GM18502 (cell line): Measurements from ENCODE around the gene ATXN7L1.

Experiments used
- ATAC-seq: cut with Tn5 transposase; IDR thresholded peaks from one replicate; pipeline ENCODE4 v1.9.1; 2021; ENCODE audit warnings: mild to moderate bottlenecking; ENCODE audit not compliant: unreplicated experiment, poor library complexity

The ATXN7L1 gene

GRCh38 chr7:105829681-105830322, 46.6 kb downstream of the ATXN7L1 start:
- no peak for ATAC-seq

DNA sequence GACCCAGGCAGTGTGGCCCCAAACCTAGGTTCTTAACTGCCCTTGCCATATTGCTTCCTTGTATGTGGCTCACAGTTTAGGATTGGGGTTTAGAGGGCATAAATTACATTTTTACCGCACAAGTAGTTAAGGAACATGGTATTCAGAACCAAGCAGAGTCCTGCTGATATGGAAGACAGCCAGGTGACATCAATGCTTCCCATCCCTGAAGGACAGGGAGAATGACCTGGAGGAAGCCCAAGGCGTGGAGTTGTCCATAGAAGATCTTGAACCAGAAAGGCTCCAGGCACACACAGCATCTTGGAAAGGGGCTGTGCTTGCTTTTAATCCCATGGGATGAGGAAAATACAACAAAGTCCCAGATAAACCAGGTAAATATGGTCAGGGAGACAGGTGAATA, 48.3 kb downstream of the ATXN7L1 start:
- no peak for ATAC-seq

- ATAC-seq: no peak
Observed at GRCh38 chr7:105827151-105827875, 49.1 kb downstream of the ATXN7L1 start.

GRCh38 chr7:105826143-105826542, 50.3 kb downstream of the ATXN7L1 start:
- no peak for ATAC-seq

DNA sequence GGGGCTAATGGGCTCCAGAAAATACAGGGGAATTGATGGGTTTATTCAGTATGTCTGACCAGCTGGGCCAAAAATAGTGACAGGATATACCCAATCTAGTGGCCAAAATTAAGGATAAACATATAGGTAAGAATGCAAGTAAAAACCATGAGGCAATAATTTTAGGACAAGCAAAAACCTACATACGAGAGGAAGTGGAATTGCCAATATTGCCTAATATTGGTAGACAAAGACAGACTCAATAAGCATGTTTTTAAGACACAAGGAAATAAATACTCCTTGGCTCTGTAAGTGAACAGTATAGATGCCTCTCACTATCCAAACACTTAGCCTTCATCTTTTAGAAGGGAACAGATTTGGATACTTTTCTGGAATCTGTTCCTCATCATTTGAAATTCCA, 51.0 kb downstream of the ATXN7L1 start:
- ATAC-seq: no peak

DNA sequence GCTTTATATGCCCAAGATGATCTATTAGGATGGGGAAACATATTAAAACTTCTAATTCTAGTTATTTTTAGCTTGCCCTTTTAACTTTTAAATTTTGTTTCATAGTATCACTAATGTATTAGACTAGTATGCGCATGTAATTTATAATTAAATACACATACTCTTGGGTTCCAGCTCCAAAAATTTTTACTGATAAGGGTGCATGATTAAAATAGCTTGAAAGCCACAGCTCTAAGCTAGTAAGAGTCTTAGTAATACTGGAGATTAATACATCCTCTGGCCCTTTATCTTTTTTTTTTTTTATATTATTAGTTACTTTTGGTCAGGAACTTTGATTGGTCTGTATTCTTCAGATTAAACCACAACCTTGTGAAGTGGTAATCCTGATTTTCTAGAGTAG, 53.6 kb downstream of the ATXN7L1 start:
- no peak for ATAC-seq

DNA sequence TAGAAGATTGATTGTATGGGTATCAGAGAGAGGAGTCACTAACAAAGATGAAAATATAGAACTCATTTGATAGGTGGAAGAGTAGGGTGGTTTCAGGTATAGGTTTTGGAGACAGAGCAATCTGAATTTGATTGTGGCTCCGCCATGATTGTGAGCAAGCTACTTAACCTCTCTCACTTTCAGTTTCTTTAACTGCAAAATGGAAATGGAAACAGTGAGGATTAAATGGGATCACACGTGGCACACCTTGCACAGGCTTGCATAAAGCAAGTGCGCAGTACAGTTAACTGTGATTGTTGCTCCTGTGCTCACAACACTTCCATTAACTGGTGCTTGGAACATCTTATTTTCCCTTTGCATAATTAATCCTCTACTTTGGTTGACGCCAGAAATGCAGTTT, 54.9 kb downstream of the ATXN7L1 start:
- no peak for ATAC-seq

- no peak for ATAC-seq
Observed at GRCh38 chr7:105820363-105821066, 55.9 kb downstream of the ATXN7L1 start.

DNA sequence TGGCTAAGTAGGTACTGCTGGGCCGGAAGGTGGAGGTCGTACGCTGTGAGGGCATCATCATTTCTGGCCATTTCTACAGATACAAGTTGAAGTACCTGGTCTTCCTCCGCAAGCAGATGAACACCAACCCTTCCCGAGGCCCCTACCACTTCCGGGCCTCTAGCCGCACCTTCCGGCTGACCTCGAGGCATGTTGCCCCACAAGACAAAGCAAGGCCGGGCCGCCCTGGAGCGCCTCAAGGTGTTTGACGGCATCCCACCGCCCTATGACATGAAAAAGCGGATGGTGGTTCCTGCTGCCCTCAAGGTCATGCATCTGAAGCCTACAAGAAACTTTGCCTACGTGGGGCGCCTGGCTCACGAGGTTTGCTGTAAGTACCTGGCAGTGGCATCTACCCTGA, 56.8 kb downstream of the ATXN7L1 start:
- ATAC-seq: no peak

DNA sequence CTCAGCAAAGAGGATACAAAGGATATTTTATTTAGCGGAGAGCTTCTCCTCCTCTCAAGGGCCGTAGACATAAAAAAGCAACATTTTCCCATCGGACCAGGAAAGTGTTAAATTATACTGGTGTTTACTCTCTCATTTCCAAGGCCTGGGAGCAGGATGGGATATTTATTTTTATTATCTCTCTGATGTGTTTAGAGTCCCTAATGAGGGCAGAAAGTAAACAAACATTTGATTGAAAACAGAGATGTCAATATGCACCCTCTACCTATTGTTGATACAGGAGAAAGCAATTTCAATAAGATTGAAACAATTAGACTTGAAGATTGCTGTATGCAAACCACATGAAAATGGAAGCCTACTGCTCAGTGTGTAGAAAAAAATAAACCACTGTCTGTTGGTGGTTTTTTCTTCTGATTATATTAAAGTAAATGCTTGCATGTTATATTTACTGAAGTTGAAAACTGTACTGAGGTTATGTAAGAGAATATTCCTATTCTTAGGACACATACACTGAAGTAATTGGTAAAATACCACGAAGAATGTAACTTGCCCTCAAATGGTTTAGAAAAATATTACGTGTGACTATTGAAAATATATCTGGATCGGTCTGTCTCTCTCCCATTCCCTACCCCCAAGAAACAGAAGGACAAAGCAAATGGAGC, 59.3 kb downstream of the ATXN7L1 start:
- no peak for ATAC-seq

DNA sequence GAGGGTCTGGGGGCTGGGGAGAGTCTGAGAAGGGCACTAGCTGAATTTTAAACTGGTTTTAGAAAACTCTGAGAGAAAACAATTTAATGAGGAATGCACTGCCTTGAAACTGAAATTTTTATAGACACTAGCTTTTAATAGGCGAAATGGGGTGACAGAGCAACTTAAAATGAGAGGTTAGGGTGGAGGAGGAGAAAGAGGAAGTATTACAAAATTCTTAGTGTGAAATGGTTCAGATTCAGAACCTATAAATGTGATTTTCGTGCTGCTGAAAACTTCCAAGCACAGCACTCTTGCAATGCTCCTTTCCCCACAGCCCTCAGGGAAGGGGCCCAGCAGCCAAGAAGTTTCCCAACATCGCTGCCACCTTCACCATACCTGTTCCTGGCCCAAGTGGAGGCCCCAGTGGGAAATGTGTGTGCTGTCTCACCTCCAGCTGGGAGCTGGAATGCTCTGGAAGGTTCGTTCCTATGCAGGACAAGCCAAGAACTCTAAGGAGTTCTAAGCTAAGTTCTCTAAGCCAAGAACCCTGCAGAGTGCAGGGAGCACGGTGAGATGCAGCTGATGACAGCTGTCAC, 60.0 kb downstream of the ATXN7L1 start:
- no peak for ATAC-seq

DNA sequence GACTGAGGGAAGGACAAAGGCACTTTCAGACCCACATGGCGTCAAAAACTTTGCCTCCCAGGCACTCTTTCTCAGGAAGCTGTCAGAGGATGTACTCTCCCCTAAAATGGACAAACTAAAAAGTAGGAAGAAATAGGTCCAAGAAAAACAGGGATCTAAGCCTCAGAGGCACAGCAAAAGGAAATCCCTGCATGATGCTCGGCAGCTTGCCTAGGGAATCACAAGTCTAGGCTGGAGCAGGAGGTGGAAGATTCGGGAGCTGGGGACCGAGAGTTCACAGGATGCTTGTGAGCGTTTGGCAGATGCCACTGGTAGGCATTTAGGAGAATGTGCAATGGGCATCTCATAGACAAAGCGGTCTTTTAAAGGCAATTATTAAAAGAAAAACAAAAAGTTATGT, 60.8 kb downstream of the ATXN7L1 start:
- no peak for ATAC-seq

GRCh38 chr7:105814481-105814880, 61.9 kb downstream of the ATXN7L1 start:
- no peak for ATAC-seq

- no peak for ATAC-seq
Observed at GRCh38 chr7:105811189-105811847, 65.1 kb downstream of the ATXN7L1 start.

DNA sequence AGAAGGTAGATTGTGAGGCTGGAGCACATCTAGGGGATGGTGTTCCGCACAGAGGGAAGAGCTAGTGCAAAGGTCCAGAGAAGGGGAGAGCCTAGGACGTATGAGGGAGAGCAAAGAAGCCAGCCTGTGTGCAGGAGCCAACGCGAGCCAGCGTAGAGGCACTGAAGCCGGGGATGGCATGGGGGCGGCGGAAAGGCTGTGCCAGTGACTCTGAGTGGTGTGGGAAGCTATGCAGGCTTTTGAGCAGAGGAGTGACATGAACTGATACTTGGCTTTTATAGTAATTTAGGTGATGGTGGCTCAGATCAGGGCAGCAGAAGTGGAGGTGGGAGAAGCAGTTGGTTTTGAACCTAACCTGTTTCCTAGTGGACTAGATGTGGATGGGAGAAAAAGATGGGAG, 65.8 kb downstream of the ATXN7L1 start:
- ATAC-seq: no peak

- peak; percentile 98 for ATAC-seq
Observed at GRCh38 chr7:105808703-105809590, 67.5 kb downstream of the ATXN7L1 start.

GRCh38 chr7:105808209-105808608, 68.2 kb downstream of the ATXN7L1 start:
- ATAC-seq: no peak

GRCh38 chr7:105807448-105807762, 69.0 kb downstream of the ATXN7L1 start:
- no peak for ATAC-seq
